Endodermal cell (in vitro differentiated cells): Measurements from ENCODE around the gene HEBP1. TPM values are rescaled to one million over a fixed set of nuclear protein-coding genes. Genes with fewer than 3 reads are reported as not detected.

Experiments used
- DNase-seq: peaks from one replicate; pipeline ENCODE4 v3.0.0-alpha.2; 2017
- H3K27ac ChIP-seq: 2 replicates; pipeline ENCODE4 v1.5.1; 2013; ENCODE audit warnings: mild to moderate bottlenecking, low read depth, low read length, moderate library complexity
- H3K27me3 ChIP-seq: 2 replicates; pipeline ENCODE4 v1.6.1; 2013; ENCODE audit warnings: mild to moderate bottlenecking, low read length, moderate library complexity; ENCODE audit not compliant: insufficient read depth, control insufficient read depth, poor library complexity, severe bottlenecking
- H3K36me3 ChIP-seq: 2 replicates; pipeline ENCODE4 v1.7.0; 2013; ENCODE audit warnings: mild to moderate bottlenecking, low read length, moderate library complexity; ENCODE audit not compliant: control insufficient read depth, insufficient read depth
- H3K4me1 ChIP-seq: one replicate; pipeline ENCODE4 v1.7.0; 2013; ENCODE audit warnings: low read length; ENCODE audit not compliant: control insufficient read depth, insufficient read depth
- H3K4me3 ChIP-seq: 2 replicates; pipeline ENCODE4 v1.5.1; 2013; ENCODE audit warnings: mild to moderate bottlenecking, low read length, moderate library complexity
- H3K9ac ChIP-seq: 2 replicates; pipeline ENCODE4 v1.6.1; 2013; ENCODE audit warnings: mild to moderate bottlenecking, low read length, moderate library complexity; ENCODE audit not compliant: poor library complexity, severe bottlenecking; ENCODE audit errors: extremely low read depth
- H3K9me3 ChIP-seq: 2 replicates; pipeline ENCODE4 v1.6.1; 2013; ENCODE audit warnings: mild to moderate bottlenecking, low read length, moderate library complexity; ENCODE audit not compliant: control insufficient read depth
- H3K27ac Mint-ChIP-seq: 2 replicates; pipeline ENCODE4 v1.8.0; 2020; ENCODE audit warnings: mixed read lengths
- H3K27me3 Mint-ChIP-seq: 2 replicates; pipeline ENCODE4 v1.8.0; 2021; ENCODE audit warnings: mild to moderate bottlenecking, mixed read lengths; ENCODE audit not compliant: insufficient read depth
- H3K36me3 Mint-ChIP-seq: 2 replicates; pipeline ENCODE4 v1.8.0; 2020; ENCODE audit warnings: low read depth, mixed read lengths
- H3K4me1 Mint-ChIP-seq: 2 replicates; pipeline ENCODE4 v1.8.0; 2020; ENCODE audit warnings: mixed read lengths
- H3K4me3 Mint-ChIP-seq: 2 replicates; pipeline ENCODE4 v1.8.0; 2020; ENCODE audit warnings: mild to moderate bottlenecking, moderate library complexity, mixed read lengths
- H3K9me3 Mint-ChIP-seq: 2 replicates; pipeline ENCODE4 v1.8.0; 2020; ENCODE audit warnings: mild to moderate bottlenecking, mixed read lengths
- CTCF ChIP-seq: fragments of 200-600 bp; sonication (generic); conservative IDR thresholded peaks from 2 replicates; pipeline ENCODE4 v1.5.0; 2021; ENCODE audit warnings: antibody characterized with exemption, mild to moderate bottlenecking
- WGBS, 2 experiments: methylation state at CpG; one replicate each; pipeline versions ENCODE4 v1.1.5 to v1.1.7; 2013; ENCODE audit warnings: missing lambda C conversion rate in 2 of 2, mixed read lengths in 1 of 2; ENCODE audit not compliant: insufficient coverage in 1 of 2, insufficient read length in 1 of 2; 5-methylcytosine and 5-hydroxymethylcytosine counted together
- total RNA-seq, 2 donors: library from RNA; stranded (reverse); fragmentation: NEBNext Ultra II Directional in 1 of 2; extraction: Animal tissue kit (Norgen Biotek cat#: 25700) in 1 of 2; gene quantifications; 2 replicates in 1 of 2; 3 replicates in 1 of 2; pipeline ENCODE4 v1.2.1, GENCODE V29; 2021

HEBP1 gene
- total RNA-seq, 2 donors from 2014 or later, result 27.4 to 29.1 TPM

GRCh38 chr12:12934556-12934955 is 65.5 kb downstream of the HEBP1 start:
- H3K27ac Mint-ChIP-seq, result peak overlapping the region; percentile 20

GRCh38 chr12:12933742-12934141 is 66.3 kb downstream of the HEBP1 start:
- H3K36me3 Mint-ChIP-seq, result peaks cover 14% of the 10 kb centered on the region
- Histone ChIP-seq H3K36me3 (no peaks in the 10 kb centered on the region), H3K4me3 (no peak overlapping the region), H3K9ac (no peak overlapping the region), H3K27ac (no peak overlapping the region), H3K4me1 (peaks cover 4% of the 10 kb centered on the region), H3K27me3 (no peaks in the 10 kb centered on the region), H3K9me3 (peaks cover 3% of the 10 kb centered on the region)
- WGBS, 2 experiments, result 95 to 100% methylated on average over 3 to 4 of the region's 4 CpGs
- H3K27ac Mint-ChIP-seq, result peak overlapping the region; percentile 20
- DNase-seq, result no peak
- TF ChIP-seq CTCF, result no peak
- no peaks in the 10 kb centered on the region for H3K27me3 Mint-ChIP-seq
- H3K4me1 Mint-ChIP-seq, result peaks cover 11% of the 10 kb centered on the region
- no peak overlapping the region for H3K4me3 Mint-ChIP-seq
- H3K9me3 Mint-ChIP-seq, result peaks cover 1% of the 10 kb centered on the region

More at GRCh38 chr12:12934556-12934955, 65.5 kb downstream of the HEBP1 start:
- H3K36me3 Mint-ChIP-seq, result peaks cover 14% of the 10 kb centered on the region
- no peak overlapping the region for H3K4me3 ChIP-seq
- 84 to 91% methylated on average over 5 to 8 of the region's 8 CpGs for WGBS, 2 experiments
- no peak for DNase-seq
- H3K27ac ChIP-seq, result no peak overlapping the region
- peaks cover 1% of the 10 kb centered on the region for H3K9me3 Mint-ChIP-seq
- peaks cover 11% of the 10 kb centered on the region for H3K4me1 Mint-ChIP-seq
- H3K27me3 ChIP-seq, result no peaks in the 10 kb centered on the region
- no peaks in the 10 kb centered on the region for H3K36me3 ChIP-seq
- no peak for TF ChIP-seq CTCF
- H3K4me1 ChIP-seq, result peaks cover 4% of the 10 kb centered on the region
- no peaks in the 10 kb centered on the region for H3K27me3 Mint-ChIP-seq
- no peak overlapping the region for H3K4me3 Mint-ChIP-seq
- no peak overlapping the region for H3K9ac ChIP-seq
- peaks cover 3% of the 10 kb centered on the region for H3K9me3 ChIP-seq

- Histone ChIP-seq H3K4me1 (peaks cover 4% of the 10 kb centered on the region), H3K36me3 (no peaks in the 10 kb centered on the region), H3K27ac (no peak overlapping the region), H3K27me3 (no peaks in the 10 kb centered on the region), H3K4me3 (no peak overlapping the region), H3K9ac (no peak overlapping the region), H3K9me3 (peaks cover 10% of the 10 kb centered on the region)
- Mint-ChIP-seq H3K27me3 (no peaks in the 10 kb centered on the region), H3K4me1 (peaks cover 11% of the 10 kb centered on the region), H3K36me3 (peaks cover 12% of the 10 kb centered on the region), H3K27ac (no peak overlapping the region), H3K4me3 (no peak overlapping the region), H3K9me3 (peaks cover 1% of the 10 kb centered on the region)
- 79 to 97% methylated on average over 1 to 2 of the region's 2 CpGs for WGBS, 2 experiments
- no peak for DNase-seq
- TF ChIP-seq CTCF, result no peak
Measured at GRCh38 chr12:12930633-12931219, 69.3 kb downstream of the HEBP1 start.
